GM23248 (cell line): ENCODE results near the gene MGP. TPM values are rescaled to one million over a fixed set of nuclear protein-coding genes. Genes with fewer than 3 reads are reported as not detected.
A peak's percentile ranks its signal among the peaks of the same experiment; 100 is the strongest.

Experiments
- DNase-seq: peaks from one replicate; pipeline ENCODE4 v3.0.0-alpha.2; 2015
- H2AFZ ChIP-seq: fragments of 200-600 bp; sonication (generic); 2 replicates; pipeline ENCODE4 v1.6.1; 2016; ENCODE audit warnings: antibody characterized with exemption
- H3F3A ChIP-seq: fragments of 200-600 bp; sonication (generic); 2 replicates; pipeline ENCODE4 v1.6.1; 2016; ENCODE audit warnings: mild to moderate bottlenecking, antibody characterized with exemption, mixed run types; ENCODE audit not compliant: insufficient read depth
- H3K27ac ChIP-seq: fragments of 200-600 bp; sonication (generic); 2 replicates; pipeline ENCODE4 v1.5.1; 2016; ENCODE audit warnings: mild to moderate bottlenecking
- H3K27me3 ChIP-seq: fragments of 200-600 bp; sonication (generic); replicated peaks from 2 replicates; pipeline ENCODE4 v1.6.1; 2016; ENCODE audit warnings: mild to moderate bottlenecking; ENCODE audit not compliant: insufficient read depth
- H3K36me3 ChIP-seq: fragments of 200-600 bp; sonication (generic); 2 replicates; pipeline ENCODE4 v1.6.1; 2016; ENCODE audit warnings: low read depth, mild to moderate bottlenecking
- H3K4me1 ChIP-seq: fragments of 200-600 bp; sonication (generic); 2 replicates; pipeline ENCODE4 v1.6.1; 2016; ENCODE audit warnings: mild to moderate bottlenecking; ENCODE audit not compliant: insufficient read depth
- H3K4me2 ChIP-seq: fragments of 200-600 bp; sonication (generic); one replicate; pipeline ENCODE4 v1.6.1; 2016; ENCODE audit warnings: mild to moderate bottlenecking; ENCODE audit not compliant: unreplicated experiment
- H3K4me3 ChIP-seq: fragments of 200-600 bp; sonication (generic); 2 replicates; pipeline ENCODE4 v1.5.1; 2016; ENCODE audit warnings: mild to moderate bottlenecking
- H3K79me2 ChIP-seq: fragments of 200-600 bp; sonication (generic); 2 replicates; pipeline ENCODE4 v1.6.1; 2016; ENCODE audit warnings: mild to moderate bottlenecking; ENCODE audit not compliant: insufficient read depth
- H3K9ac ChIP-seq: fragments of 200-600 bp; sonication (generic); 2 replicates; pipeline ENCODE4 v1.6.1; 2016; ENCODE audit warnings: mild to moderate bottlenecking
- H3K9me2 ChIP-seq: fragments of 200-600 bp; sonication (generic); 2 replicates; pipeline ENCODE4 v1.6.1; 2016; ENCODE audit warnings: mixed run types, mild to moderate bottlenecking, moderate library complexity; ENCODE audit not compliant: insufficient read depth
- H3K9me3 ChIP-seq: fragments of 200-600 bp; sonication (generic); one replicate; pipeline ENCODE4 v1.6.1; 2017; ENCODE audit warnings: low read depth
- H4K20me1 ChIP-seq: fragments of 200-600 bp; sonication (generic); 2 replicates; pipeline ENCODE4 v1.6.0; 2016; ENCODE audit not compliant: insufficient read depth
- EZH2 ChIP-seq: fragments of 200-600 bp; sonication (generic); IDR thresholded peaks from 2 replicates; pipeline ENCODE4 v1.6.1; 2018; ENCODE audit warnings: antibody characterized with exemption, mild to moderate bottlenecking; ENCODE audit not compliant: insufficient read depth, poor library complexity, severe bottlenecking
- EZH2phosphoT487 ChIP-seq: fragments of 200-600 bp; sonication (generic); IDR thresholded peaks from 2 replicates; pipeline ENCODE4 v1.6.1; 2018; ENCODE audit warnings: antibody characterized with exemption, moderate library complexity, mild to moderate bottlenecking, low read depth; ENCODE audit not compliant: insufficient read depth
- WGBS, 2 experiments: methylation state at CpG; one replicate each; pipeline ENCODE4 v1.1.6; 2015 to 2017; ENCODE audit warnings: low lambda C conversion rate in 2 of 2, low coverage in 1 of 2; ENCODE audit errors: missing lambda C conversion rate in 2 of 2; 5-methylcytosine and 5-hydroxymethylcytosine counted together
- in situ Hi-C: fragments of 300-500 bp; cut with MboI; formaldehyde crosslinking; loops from 2 replicates; pipeline ENCODE4 v1.15.0; 2020
- polyA plus RNA-seq: library from polyadenylated mRNA; unstranded; fragments of >200 nt; fragmentation: Nextera tagmentation; extraction: Ambion mirVana; gene quantifications from 2 replicates; pipeline ENCODE4 v1.2.1, GENCODE V29; 2016
- total RNA-seq: library from RNA; depleted of rRNA; stranded (reverse); fragments of >200 nt; shearing (Covaris generic); gene quantifications from 2 replicates; pipeline ENCODE4 v1.2.3, GENCODE V29; 2014

Gene MGP
- total and polyA plus RNA-seq, 2 experiments from 2014 or later, result 0.86 to 1.3 TPM

GRCh38 chr12:14884458-14884878 is 1.2 kb downstream of the MGP start:
- Histone ChIP-seq H3K27ac (no peak overlapping the region), H3K36me3 (no peaks in the 10 kb centered on the region), H3K79me2 (no peaks in the 10 kb centered on the region), H3K4me2 (peak overlapping the region; percentile 71), H3K9me2 (no peaks in the 10 kb centered on the region), H3F3A (no peaks in the 10 kb centered on the region; the same call in 1 of the 2 replicates), H3K4me1 (peaks cover 29% of the 10 kb centered on the region), H3K4me3 (peak overlapping the region; percentile 38), H3K27me3 (peaks cover 12% of the 10 kb centered on the region; the same call in 1 of the 2 replicates), H4K20me1 (no peaks in the 10 kb centered on the region), H3K9ac (peak overlapping the region; percentile 13; the same call in 1 of the 2 replicates), H2AFZ (peak overlapping the region; percentile 54; the same call in 1 of the 2 replicates), H3K9me3 (no peaks in the 10 kb centered on the region)
- WGBS, 2 experiments, result 1 to 2% methylated on average over 5 of the region's 5 CpGs
- peak; percentile 87 for DNase-seq
- TF ChIP-seq EZH2 (no peak), EZH2phosphoT487 (no peak)
- in situ Hi-C loops, result no loop called here

- Histone ChIP-seq H3K4me3 (no peak overlapping the region), H2AFZ (no peak overlapping the region), H3K36me3 (no peaks in the 10 kb centered on the region), H3K79me2 (no peaks in the 10 kb centered on the region), H3K27me3 (0 out of 2 replicates have a peak, but pooled peaks cover 6% of the 10 kb centered on the region), H3K9me2 (no peaks in the 10 kb centered on the region), H3K4me1 (peaks cover 29% of the 10 kb centered on the region), H3F3A (no peaks in the 10 kb centered on the region; the same call in 1 of the 2 replicates), H4K20me1 (no peaks in the 10 kb centered on the region), H3K27ac (no peak overlapping the region), H3K9me3 (no peaks in the 10 kb centered on the region), H3K9ac (no peak overlapping the region), H3K4me2 (no peak overlapping the region)
- in situ Hi-C loops, result no loop called here
- 30 to 42% methylated on average over 10 of the region's 10 CpGs for WGBS, 2 experiments
- DNase-seq, result no peak
- TF ChIP-seq EZH2 (no peak), EZH2phosphoT487 (no peak)
Observed at GRCh38 chr12:14883686-14884085, 2.0 kb downstream of the MGP start.

GRCh38 chr12:14880890-14881453 is 4.7 kb downstream of the MGP start:
- H2AFZ ChIP-seq, result no peak overlapping the region
- TF ChIP-seq EZH2 (no peak), EZH2phosphoT487 (no peak)
- H3K9ac ChIP-seq, result no peak overlapping the region
- no peak for DNase-seq
- H3K9me2 ChIP-seq, result no peaks in the 10 kb centered on the region
- no peak overlapping the region for H3K4me3 ChIP-seq
- in situ Hi-C loops, result no loop called here
- WGBS, 2 experiments, result 62 to 72% methylated on average over 6 of the region's 6 CpGs
- H3F3A ChIP-seq, result no peaks in the 10 kb centered on the region; the same call in 1 of the 2 replicates
- no peak overlapping the region for H3K4me2 ChIP-seq
- H4K20me1 ChIP-seq, result no peaks in the 10 kb centered on the region
- no peaks in the 10 kb centered on the region for H3K9me3 ChIP-seq
- no peaks in the 10 kb centered on the region for H3K27me3 ChIP-seq
- H3K36me3 ChIP-seq, result no peaks in the 10 kb centered on the region
- H3K27ac ChIP-seq, result no peak overlapping the region
- peaks cover 22% of the 10 kb centered on the region for H3K4me1 ChIP-seq
- no peaks in the 10 kb centered on the region for H3K79me2 ChIP-seq

GRCh38 chr12:14879222-14879933 is 6.3 kb downstream of the MGP start:
- no peaks in the 10 kb centered on the region for H3K79me2 ChIP-seq
- H3K36me3 ChIP-seq, result no peaks in the 10 kb centered on the region
- H3K4me1 ChIP-seq, result peaks cover 6% of the 10 kb centered on the region; the same call in 1 of the 2 replicates
- WGBS, 2 experiments, result 58 to 62% methylated on average over 8 of the region's 8 CpGs
- H3K27ac ChIP-seq, result no peak overlapping the region
- no peaks in the 10 kb centered on the region for H3K9me3 ChIP-seq
- H3F3A ChIP-seq, result no peaks in the 10 kb centered on the region
- no peak overlapping the region for H3K4me2 ChIP-seq
- no peaks in the 10 kb centered on the region for H3K27me3 ChIP-seq
- H3K4me3 ChIP-seq, result no peak overlapping the region
- no peak for TF ChIP-seq EZH2phosphoT487
- no peak for TF ChIP-seq EZH2
- in situ Hi-C loops, result no loop called here
- H4K20me1 ChIP-seq, result no peaks in the 10 kb centered on the region
- no peak overlapping the region for H3K9ac ChIP-seq
- H2AFZ ChIP-seq, result no peak overlapping the region
- H3K9me2 ChIP-seq, result no peaks in the 10 kb centered on the region
- DNase-seq, result no peak
